T-helper 1 cell treated with Interleukin-12 subunit alpha and Interleukin-12 subunit beta and Interleukin-4 antibody, amounts not matched to agents 30 μg/mL and 1 μg/mL, for 36 hours (primary cell): ENCODE measurements around the gene ATP2A3.

Experiments
- H3K27ac Mint-ChIP-seq: one replicate; pipeline ENCODE4 v1.8.0; 2021; ENCODE audit warnings: mild to moderate bottlenecking, mixed read lengths
- H3K27me3 Mint-ChIP-seq: one replicate; pipeline ENCODE4 v1.8.0; 2021; ENCODE audit warnings: low read depth, mixed read lengths
- H3K36me3 Mint-ChIP-seq: one replicate; pipeline ENCODE4 v1.8.0; 2021; ENCODE audit warnings: low read depth, mixed read lengths
- H3K4me1 Mint-ChIP-seq: one replicate; pipeline ENCODE4 v1.8.0; 2021; ENCODE audit warnings: low read depth, mixed read lengths
- H3K4me3 Mint-ChIP-seq: one replicate; pipeline ENCODE4 v1.8.0; 2021; ENCODE audit warnings: mild to moderate bottlenecking, moderate library complexity, mixed read lengths
- H3K9me3 Mint-ChIP-seq: one replicate; pipeline ENCODE4 v1.8.0; 2021; ENCODE audit warnings: mixed read lengths

Gene ATP2A3

DNA sequence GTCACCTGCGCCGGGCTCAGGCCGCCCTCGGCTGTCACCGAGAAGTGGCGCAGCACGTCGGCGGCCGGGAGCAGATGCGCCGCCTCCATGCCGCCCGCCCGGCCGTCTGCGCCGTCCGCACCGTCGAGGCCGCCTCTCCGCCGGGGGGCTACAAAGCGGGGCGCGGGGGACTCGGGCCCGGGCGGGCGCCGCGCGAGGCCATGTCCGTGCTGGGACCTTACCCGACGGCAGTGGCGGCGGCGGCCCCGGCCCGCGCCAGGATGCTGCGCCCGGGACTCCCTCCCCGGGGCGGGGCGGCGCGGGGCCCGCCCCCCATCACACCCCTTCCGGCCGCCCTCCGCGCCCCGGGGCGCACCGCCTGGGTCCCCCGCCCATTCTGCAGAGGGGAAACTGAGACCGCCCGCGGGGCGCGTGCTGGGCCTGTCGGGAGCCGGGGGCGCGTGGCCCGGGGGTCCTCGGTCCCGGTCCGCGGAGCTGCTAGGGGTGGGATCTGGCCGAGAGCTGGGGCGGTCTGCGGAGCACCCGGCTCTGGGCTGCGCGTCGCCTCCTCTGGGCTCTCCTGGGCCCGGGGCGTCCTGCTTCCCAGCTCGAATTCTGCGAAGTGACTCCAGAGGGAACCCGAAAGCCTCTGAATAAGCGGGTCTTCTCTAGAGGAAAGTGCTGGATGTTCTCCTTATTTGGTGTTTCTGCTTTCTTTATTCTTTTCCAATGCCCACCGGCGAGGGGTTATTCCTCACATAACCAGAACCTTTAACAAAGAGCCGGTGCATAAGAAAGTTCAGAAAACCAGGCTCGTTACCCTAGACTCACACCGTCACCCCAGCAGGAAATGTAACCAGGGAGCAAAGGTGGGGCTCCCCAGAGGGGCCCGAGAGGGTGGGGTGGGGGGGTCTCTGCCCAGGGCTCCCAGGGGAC lies at the start of gene ATP2A3:
ATP2A3 (minus strand) TSS at position 235 of the 915 bp plus-strand sequence; CDS start at position 89, 146 bp downstream.
- Mint-ChIP-seq H3K27me3 (peaks cover 9% of the 10 kb centered on the region), H3K4me1 (peaks cover 42% of the 10 kb centered on the region), H3K4me3 (peak within 1 kb of the TSS; percentile 88)

DNA sequence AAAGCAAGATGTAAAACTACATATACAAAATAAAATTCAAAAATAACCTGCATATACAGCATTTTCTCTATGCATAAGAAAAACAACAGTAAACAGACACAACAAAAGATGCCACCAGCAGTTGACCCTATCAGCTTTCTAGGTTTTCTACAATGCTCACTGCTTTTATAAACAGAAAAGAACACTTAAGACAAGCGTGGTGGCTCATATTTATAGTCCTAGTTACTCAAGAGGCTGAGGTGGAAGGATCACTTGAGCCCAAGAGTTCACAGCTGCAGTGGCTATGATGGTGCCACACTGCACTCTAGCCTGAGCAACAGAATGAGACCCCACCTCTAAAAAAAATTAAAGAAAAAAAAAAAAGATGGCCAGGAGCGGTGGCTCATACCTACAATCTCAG lies 46.5 kb upstream of the ATP2A3 start:
- Mint-ChIP-seq H3K4me3 (no peak overlapping the region), H3K4me1 (no peaks in the 10 kb centered on the region), H3K9me3 (no peaks in the 10 kb centered on the region), H3K36me3 (peaks cover 41% of the 10 kb centered on the region), H3K27ac (no peak overlapping the region), H3K27me3 (no peaks in the 10 kb centered on the region)

More for the DNA sequence above, at the start of gene ATP2A3:
- H3K9me3 Mint-ChIP-seq = no peaks in the 10 kb centered on the region
- peaks cover 8% of the 10 kb centered on the region for H3K36me3 Mint-ChIP-seq
- peak within 1 kb of the TSS; percentile 91 for H3K27ac Mint-ChIP-seq

DNA sequence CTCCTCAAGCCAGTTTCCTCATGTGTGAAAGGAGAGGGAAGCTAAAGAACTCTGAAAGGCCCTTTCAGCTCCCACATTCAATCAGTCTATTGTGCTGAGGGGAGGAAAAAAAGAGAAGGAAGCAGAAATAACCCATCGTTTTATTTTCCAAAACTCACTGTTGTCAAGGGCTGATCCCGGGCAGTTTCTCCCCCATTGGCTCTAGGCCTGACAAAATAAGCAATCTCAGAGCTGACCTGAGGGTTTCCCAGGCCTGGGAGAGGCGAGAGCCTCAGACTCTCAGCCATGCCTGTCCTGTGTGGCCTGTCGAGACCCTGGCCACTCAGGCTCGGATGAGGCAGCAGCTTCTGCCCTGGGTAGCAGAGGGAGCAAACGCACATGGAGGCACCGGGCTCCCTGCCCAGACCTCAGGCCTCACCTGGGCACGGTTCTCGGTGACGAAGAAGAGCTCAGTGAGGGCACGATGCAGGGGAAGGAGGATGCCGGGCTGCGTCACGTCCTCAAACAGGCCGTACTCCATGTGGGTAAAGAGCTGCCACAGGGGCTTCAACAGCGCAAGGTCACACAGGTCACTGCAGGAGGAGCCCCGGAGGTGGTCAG lies 45.0 kb upstream of the ATP2A3 start:
- Mint-ChIP-seq H3K27me3 (no peaks in the 10 kb centered on the region), H3K36me3 (peaks cover 32% of the 10 kb centered on the region), H3K27ac (no peak overlapping the region), H3K4me3 (no peak overlapping the region), H3K9me3 (no peaks in the 10 kb centered on the region), H3K4me1 (peaks cover 3% of the 10 kb centered on the region)

DNA sequence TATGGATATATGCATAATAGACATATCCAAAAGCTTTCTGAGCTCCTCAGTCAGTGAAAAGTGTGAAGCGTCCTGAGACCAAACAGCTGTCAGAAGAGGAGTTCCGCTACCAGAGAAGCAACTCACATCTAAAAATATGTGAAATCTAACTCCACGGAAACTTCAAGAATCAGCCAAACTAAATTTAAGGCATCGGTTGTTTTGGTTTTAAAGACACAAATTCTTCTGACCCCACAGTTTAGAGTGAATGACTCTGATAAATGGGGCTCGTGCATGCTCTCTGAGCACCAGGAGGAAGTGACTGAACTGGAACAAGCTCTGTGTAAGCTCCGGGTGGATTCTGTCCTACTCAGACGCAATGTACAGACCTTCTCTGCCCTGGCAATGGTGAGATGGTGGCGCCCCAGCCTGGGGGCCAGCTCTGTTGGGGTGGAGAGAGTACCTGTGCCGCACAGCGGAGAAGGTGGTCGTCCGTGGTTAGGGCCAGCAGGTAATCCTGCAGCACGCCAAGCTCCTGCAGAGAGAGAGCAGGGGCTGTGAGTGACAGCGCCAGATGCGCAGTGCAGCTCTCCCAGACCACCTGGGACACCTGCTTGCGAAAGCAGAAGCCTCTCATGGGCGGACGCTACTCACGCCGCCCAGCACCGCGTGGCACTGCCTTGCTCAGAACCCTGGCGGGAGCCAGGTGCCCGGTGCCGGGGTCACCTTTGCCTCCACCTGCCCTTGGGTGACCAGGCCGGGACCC lies 44.4 kb upstream of the ATP2A3 start:
- H3K27me3 Mint-ChIP-seq = no peaks in the 10 kb centered on the region
- peaks cover 25% of the 10 kb centered on the region for H3K36me3 Mint-ChIP-seq
- peaks cover 3% of the 10 kb centered on the region for H3K4me1 Mint-ChIP-seq
- no peak overlapping the region for H3K27ac Mint-ChIP-seq
- H3K4me3 Mint-ChIP-seq = no peak overlapping the region
- no peaks in the 10 kb centered on the region for H3K9me3 Mint-ChIP-seq

DNA sequence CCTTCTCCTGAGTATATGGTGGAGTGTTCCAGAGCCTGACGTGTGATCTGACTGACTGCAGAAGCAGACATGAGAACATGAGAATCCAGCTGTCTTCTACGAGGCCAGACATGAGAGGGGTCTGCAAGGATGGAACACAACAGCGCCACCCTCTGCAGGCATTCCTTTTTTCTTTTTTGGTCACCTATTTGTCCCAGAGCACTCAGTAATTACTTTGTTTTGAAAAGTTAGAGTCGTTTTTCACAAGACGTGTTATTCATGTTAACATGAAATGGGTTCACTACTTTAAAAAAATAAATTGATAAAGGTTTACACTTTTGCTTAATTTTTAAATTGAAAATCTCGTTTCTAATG lies 43.8 kb upstream of the ATP2A3 start:
- peaks cover 24% of the 10 kb centered on the region for H3K36me3 Mint-ChIP-seq
- peaks cover 3% of the 10 kb centered on the region for H3K4me1 Mint-ChIP-seq
- H3K27me3 Mint-ChIP-seq = no peaks in the 10 kb centered on the region
- no peak overlapping the region for H3K4me3 Mint-ChIP-seq
- H3K9me3 Mint-ChIP-seq = no peaks in the 10 kb centered on the region
- no peak overlapping the region for H3K27ac Mint-ChIP-seq

DNA sequence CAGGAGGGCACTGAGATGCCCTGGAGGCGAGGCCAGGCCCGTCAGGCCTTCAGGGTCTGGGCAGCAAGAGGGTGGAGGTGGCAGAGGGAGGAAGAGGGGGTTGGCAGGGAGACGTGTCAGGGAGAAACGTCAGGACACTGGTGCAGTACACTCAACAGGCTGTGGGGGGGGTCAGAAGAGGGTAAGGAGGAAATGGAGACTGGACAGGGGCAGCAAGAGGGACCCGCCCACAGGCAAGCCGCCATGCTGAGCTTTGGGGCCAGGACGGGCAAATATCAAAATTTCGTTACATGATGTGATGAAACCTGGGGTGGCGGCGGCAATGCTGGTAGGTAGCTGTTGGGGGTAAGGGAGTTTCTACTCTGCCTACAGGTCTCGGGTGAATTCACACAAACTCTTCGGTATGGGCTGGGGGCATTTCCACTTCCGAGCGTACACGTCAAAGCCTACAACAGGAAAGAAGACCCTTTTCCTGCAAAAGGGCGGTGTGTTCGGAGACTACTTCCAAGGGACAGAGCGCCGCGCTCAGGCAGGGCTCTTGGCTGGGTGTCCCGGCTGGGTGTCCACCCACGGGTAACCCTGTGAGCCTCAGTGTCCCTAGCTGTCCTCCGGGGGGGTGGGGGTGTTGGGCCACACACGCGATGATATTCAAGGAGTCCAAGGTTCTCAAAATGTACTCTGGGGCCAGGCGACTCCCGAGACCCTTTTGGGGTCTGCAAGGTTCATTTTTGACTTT lies 43.3 kb upstream of the ATP2A3 start:
- H3K9me3 Mint-ChIP-seq = no peaks in the 10 kb centered on the region
- H3K27me3 Mint-ChIP-seq = no peaks in the 10 kb centered on the region
- H3K27ac Mint-ChIP-seq = no peak overlapping the region
- no peak overlapping the region for H3K4me3 Mint-ChIP-seq
- H3K4me1 Mint-ChIP-seq = peaks cover 3% of the 10 kb centered on the region
- H3K36me3 Mint-ChIP-seq = peaks cover 21% of the 10 kb centered on the region

DNA sequence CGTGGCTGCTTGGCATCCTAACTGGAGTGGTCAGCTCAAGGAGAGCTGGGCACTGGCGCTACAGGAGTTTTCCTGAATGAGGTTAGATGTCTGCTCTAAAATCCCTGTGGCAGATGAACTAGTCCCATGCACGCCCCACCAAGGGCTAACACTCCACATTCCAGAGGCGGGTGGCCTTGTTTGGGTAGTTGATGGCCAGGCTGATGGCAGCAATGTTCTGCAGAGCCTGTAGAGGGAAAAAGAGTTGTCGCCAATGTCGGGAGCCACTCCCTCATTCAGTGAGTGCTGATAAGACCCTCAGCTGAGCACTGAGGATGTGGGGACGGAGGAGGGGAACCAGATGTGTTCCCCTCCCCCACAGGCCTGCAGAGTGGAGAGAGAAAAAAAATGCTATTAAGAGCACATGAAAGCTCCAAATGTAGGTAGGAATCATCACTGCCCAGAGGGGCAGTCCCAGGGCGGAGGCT lies 42.5 kb upstream of the ATP2A3 start:
- H3K36me3 Mint-ChIP-seq = peaks cover 16% of the 10 kb centered on the region
- H3K9me3 Mint-ChIP-seq = no peaks in the 10 kb centered on the region
- H3K27me3 Mint-ChIP-seq = no peaks in the 10 kb centered on the region
- peaks cover 3% of the 10 kb centered on the region for H3K4me1 Mint-ChIP-seq
- no peak overlapping the region for H3K27ac Mint-ChIP-seq
- H3K4me3 Mint-ChIP-seq = no peak overlapping the region

DNA sequence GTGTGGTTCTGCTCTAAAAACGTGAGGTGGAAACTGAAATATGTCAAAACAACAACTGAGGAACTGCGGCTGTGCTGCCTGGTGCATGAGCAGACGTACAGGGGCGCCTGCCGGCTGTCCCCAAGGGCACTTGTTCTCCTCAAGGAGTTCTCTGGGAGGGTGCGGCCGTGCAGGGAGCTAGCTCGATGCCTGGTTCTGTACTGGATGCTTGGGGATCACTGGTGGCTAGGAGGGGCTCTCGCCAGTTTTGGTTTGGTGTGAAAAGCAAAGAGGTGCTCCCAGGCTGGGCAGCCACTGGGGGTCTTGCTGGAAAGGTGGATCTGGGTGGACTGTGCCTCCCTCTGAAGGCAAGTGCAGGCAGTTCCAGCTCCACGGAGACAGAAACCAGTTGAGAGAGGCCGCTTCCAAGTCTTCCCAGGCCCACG lies 41.9 kb upstream of the ATP2A3 start:
- Mint-ChIP-seq H3K27me3 (no peaks in the 10 kb centered on the region), H3K4me3 (no peak overlapping the region), H3K36me3 (peaks cover 16% of the 10 kb centered on the region), H3K27ac (no peak overlapping the region), H3K4me1 (peaks cover 3% of the 10 kb centered on the region), H3K9me3 (no peaks in the 10 kb centered on the region)

DNA sequence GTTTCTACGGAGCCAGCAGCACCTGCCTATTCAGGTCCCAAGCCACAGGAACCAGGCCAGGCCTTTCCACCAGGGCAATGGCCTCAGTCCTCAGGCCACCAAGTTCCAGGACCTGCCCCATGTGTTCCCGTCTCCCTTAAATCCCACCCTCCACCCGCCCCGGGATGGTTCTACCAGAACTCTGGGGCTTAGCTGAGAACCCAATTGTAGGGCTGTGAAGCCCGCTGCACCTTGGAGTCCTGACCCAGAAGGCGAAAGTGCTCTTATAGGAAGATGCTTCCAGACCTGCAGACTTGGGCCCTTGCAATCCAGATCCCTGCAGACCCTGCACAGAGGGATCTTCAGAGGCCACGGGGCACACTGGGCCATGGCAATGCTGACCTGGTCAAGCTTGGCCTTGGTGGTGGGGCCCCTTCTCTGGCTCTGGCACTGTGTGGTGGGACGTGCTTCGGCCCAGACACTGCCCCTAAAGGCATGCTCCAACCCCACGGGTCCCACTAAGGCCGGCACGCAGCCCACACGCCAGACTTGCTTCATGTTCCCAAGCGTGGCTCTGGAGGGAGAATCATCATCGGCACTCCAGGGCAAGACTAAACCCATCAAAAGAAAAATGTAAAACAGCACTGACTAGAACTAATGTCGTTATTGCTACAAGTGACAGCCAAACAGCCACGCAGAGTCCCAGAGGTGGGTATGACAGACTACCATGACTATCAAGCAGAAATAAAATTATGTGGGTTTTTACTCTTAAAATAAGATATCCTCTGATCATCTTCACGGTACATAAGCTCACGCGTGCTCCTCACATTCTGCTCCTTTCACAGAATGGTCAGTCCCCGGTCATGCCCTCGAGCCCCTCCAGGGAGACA lies 41.3 kb upstream of the ATP2A3 start:
- Mint-ChIP-seq H3K9me3 (no peaks in the 10 kb centered on the region), H3K4me3 (no peak overlapping the region), H3K27me3 (no peaks in the 10 kb centered on the region), H3K4me1 (peaks cover 3% of the 10 kb centered on the region), H3K36me3 (peaks cover 16% of the 10 kb centered on the region), H3K27ac (no peak overlapping the region)

DNA sequence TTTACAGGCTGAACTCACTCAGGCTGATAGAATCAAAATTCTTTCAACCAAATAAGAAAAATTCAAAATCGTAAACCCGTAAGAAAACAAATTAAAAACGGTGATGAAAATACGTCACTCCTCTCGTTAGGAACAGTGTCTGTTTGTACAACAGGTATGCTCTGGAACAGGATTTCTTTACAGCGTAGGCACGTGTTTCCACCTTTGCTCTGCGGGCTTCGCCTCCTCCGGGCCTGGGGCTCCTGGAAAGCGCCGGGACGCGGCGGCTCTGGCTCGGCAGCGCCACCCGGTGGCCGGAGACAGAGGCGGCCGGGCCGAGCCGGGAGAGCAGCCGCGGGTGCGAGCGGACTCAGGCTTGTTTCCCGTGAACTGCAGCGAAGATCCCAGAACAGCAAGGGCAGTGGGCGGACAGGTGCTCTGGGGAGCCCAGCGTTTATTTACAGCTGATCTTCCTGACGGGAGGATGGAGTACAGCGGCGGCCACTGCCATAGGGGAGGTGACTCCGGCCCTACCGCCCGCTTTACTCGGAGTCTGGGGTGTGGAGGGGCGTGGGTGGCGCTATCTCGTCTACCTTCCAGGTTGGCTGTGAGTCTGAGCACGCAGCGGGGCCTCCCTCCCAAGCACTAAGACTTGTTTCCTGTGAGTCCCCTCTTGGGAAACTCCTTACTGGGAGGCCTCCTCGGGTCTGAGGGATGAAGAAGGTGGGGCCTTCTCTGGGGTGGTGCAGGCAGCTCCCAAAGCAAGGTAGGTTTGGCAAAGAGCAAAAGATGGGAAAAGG lies 40.5 kb upstream of the ATP2A3 start:
- peaks cover 15% of the 10 kb centered on the region for H3K36me3 Mint-ChIP-seq
- H3K4me3 Mint-ChIP-seq = no peak overlapping the region
- H3K9me3 Mint-ChIP-seq = no peaks in the 10 kb centered on the region
- peaks cover 3% of the 10 kb centered on the region for H3K4me1 Mint-ChIP-seq
- H3K27ac Mint-ChIP-seq = no peak overlapping the region
- no peaks in the 10 kb centered on the region for H3K27me3 Mint-ChIP-seq

DNA sequence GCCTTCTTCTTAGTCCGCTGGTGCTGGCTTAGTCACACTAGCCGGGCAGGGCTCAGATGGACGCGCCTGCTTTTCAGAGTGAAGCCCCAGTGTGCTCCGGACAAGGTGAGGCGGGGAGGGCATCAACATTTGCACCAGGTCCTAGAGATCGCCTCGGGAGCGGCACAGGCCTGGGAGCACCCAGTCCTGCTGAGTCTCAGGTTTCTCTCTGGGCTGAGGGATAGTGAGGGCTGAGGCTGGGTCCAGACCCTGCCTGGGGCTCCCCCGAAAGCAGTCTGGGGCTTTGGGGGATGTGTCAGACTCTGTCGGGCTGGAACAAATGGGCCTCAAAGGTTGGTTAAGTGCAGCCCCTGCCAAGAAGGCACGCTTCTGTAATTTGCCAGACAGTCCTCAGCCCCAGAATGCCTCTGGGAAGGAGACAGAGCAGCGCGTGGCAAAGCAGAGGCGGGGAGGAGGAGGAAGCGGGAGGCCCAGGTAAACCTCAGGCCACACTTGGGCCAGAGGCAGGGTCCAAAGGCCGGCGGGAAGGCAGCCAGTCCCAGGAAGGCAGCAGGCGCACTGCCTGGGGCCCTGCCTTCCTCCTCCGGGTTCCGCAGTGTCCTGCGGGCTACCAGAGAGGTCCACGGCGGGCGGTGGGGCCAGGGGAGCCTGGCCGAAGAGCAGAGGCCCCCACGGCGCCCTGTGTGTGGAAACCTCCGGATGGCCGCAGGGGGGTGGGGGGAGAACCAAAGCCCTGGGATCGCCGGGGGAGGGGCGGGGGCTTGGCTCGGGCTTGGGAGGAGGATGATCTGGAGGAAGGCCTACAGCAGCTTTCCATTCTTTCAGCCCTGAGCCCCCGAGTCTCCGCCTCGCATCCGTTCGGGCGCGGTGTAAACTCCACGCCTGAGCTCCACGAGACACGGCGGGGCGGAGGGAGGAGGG lies 39.5 kb upstream of the ATP2A3 start:
- H3K4me3 Mint-ChIP-seq = no peak overlapping the region
- peaks cover 14% of the 10 kb centered on the region for H3K36me3 Mint-ChIP-seq
- no peaks in the 10 kb centered on the region for H3K27me3 Mint-ChIP-seq
- H3K27ac Mint-ChIP-seq = no peak overlapping the region
- peaks cover 3% of the 10 kb centered on the region for H3K4me1 Mint-ChIP-seq
- H3K9me3 Mint-ChIP-seq = no peaks in the 10 kb centered on the region

DNA sequence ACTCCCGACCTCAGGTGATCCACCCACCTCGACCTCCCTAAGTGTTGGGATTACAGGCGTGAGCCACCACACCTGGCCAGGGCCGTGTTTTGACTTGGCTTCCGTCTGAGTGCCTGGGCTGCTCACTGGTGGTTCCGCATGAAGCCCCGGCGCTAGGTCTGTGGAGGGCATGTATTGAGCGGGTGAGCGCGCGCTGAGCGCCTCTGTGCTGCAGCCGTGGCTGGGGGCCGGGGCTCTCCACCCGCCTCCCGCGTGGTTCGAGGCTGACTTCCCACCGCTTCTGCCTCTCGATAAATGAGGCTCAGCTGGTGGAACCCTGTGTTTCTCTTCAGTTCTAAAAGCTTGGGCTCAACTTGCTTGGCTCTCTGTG lies 38.9 kb upstream of the ATP2A3 start:
- peaks cover 14% of the 10 kb centered on the region for H3K36me3 Mint-ChIP-seq
- H3K9me3 Mint-ChIP-seq = no peaks in the 10 kb centered on the region
- no peaks in the 10 kb centered on the region for H3K27me3 Mint-ChIP-seq
- no peak overlapping the region for H3K27ac Mint-ChIP-seq
- H3K4me1 Mint-ChIP-seq = peaks cover 3% of the 10 kb centered on the region
- H3K4me3 Mint-ChIP-seq = no peak overlapping the region
